Iris pigment epithelial cell (primary cell): ENCODE results near the gene NMBR.
A peak's percentile ranks its signal among the peaks of the same experiment; 100 is the strongest.
"Not testable (repeated sequence)": the region's sequence is repeated elsewhere in the genome, so short reads cannot be mapped to it uniquely, and the experiment has no call there.

Experiments used
- DNase-seq: peaks from one replicate; pipeline ENCODE4 v3.0.0-alpha.2; 2011; ENCODE audit warnings: low read depth

The NMBR gene

GRCh38 chr6:142155091-142155490 is 8.2 kb upstream of the NMBR start:
- DNase-seq = peak; percentile 12

- no peak for DNase-seq
Observed at GRCh38 chr6:142154336-142154735, 7.4 kb upstream of the NMBR start.

GRCh38 chr6:142153196-142153595 is 6.3 kb upstream of the NMBR start:
- DNase-seq = no peak

GRCh38 chr6:142152746-142153145 is 5.8 kb upstream of the NMBR start:
- peak; percentile 80 for DNase-seq

- not testable (repeated sequence) for DNase-seq
Observed at GRCh38 chr6:142141531-142141930, 5.4 kb downstream of the NMBR start.

GRCh38 chr6:142138876-142139275 is 8.0 kb downstream of the NMBR start:
- DNase-seq = no peak

GRCh38 chr6:142132625-142133024 is 14.3 kb downstream of the NMBR start, which contains the start of gene GJE1:
TSS of gene GJE1 (plus strand) at chr6:142132925. CDS start at chr6:142133159, 234 bp downstream.
- DNase-seq = no peak

- DNase-seq = no peak
Observed at GRCh38 chr6:142130814-142131213, 16.1 kb downstream of the NMBR start.

- no peak for DNase-seq
Observed at GRCh38 chr6:142121342-142121741, 25.6 kb downstream of the NMBR start.

GRCh38 chr6:142118925-142119324 is 28.0 kb downstream of the NMBR start:
- peak; percentile 2 for DNase-seq

GRCh38 chr6:142118328-142118727 is 28.6 kb downstream of the NMBR start:
- no peak for DNase-seq

- no peak for DNase-seq
Observed at GRCh38 chr6:142117366-142117765, 29.6 kb downstream of the NMBR start.

- DNase-seq = peak; percentile 70
Observed at GRCh38 chr6:142112451-142113061, 34.4 kb downstream of the NMBR start.

GRCh38 chr6:142110820-142111219 is 36.1 kb downstream of the NMBR start:
- DNase-seq = not testable (repeated sequence)

GRCh38 chr6:142104820-142105219 is 42.1 kb downstream of the NMBR start:
- not testable (repeated sequence) for DNase-seq

- peak; percentile 45 for DNase-seq
Observed at GRCh38 chr6:142088858-142089216, 58.1 kb downstream of the NMBR start.

GRCh38 chr6:142087950-142088857 is 58.7 kb downstream of the NMBR start:
- no peak for DNase-seq

GRCh38 chr6:142079130-142079529 is 67.8 kb downstream of the NMBR start:
- DNase-seq = no peak

GRCh38 chr6:142075516-142076101 is 71.3 kb downstream of the NMBR start:
- DNase-seq = no peak

- DNase-seq = peak; percentile 1
Observed at GRCh38 chr6:142074516-142074915, 72.4 kb downstream of the NMBR start.

- DNase-seq = peak; percentile 1
Observed at GRCh38 chr6:142071981-142072380, 74.9 kb downstream of the NMBR start.

- no peak for DNase-seq
Observed at GRCh38 chr6:142068416-142068815, 78.5 kb downstream of the NMBR start.

- not testable (repeated sequence) for DNase-seq
Observed at GRCh38 chr6:142062861-142063260, 84.1 kb downstream of the NMBR start.
